Measurements from ENCODE around the gene NKX6-2.
"Not testable (repeated sequence)": the region's sequence is repeated elsewhere in the genome, so short reads cannot be mapped to it uniquely, and the experiment has no call there.

Gene NKX6-2

DNA sequence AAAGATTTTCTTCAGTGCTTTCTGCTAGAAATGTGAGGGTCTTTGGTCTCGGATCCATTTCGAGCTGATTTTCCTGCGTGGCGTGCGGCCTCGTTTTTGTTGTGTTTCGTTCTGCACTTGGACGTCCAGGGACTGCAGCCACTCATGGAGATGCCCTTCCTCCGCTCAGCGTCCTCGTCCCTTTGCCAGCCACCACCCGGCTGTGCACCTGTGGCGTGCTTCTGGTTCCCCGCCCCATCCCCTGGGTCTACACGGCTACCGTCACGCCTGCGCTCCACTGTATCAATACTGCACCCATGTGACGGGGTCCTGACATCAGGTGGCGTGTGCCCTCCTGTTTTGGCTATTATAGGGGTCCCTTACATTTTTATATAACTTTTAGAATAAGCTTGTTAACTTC, 42.7 kb upstream of the NKX6-2 start:
- TF ChIP-seq, protein P1, sequence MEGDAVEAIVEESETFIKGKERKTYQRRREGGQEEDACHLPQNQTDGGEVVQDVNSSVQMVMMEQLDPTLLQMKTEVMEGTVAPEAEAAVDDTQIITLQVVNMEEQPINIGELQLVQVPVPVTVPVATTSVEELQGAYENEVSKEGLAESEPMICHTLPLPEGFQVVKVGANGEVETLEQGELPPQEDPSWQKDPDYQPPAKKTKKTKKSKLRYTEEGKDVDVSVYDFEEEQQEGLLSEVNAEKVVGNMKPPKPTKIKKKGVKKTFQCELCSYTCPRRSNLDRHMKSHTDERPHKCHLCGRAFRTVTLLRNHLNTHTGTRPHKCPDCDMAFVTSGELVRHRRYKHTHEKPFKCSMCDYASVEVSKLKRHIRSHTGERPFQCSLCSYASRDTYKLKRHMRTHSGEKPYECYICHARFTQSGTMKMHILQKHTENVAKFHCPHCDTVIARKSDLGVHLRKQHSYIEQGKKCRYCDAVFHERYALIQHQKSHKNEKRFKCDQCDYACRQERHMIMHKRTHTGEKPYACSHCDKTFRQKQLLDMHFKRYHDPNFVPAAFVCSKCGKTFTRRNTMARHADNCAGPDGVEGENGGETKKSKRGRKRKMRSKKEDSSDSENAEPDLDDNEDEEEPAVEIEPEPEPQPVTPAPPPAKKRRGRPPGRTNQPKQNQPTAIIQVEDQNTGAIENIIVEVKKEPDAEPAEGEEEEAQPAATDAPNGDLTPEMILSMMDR (conservative IDR thresholded peaks at IDR 0.05; ENCODE audit: low read length), result no peak
- H3K4me3 ChIP-seq (ENCODE audit: low read length), result no peak overlapping the region

DNA sequence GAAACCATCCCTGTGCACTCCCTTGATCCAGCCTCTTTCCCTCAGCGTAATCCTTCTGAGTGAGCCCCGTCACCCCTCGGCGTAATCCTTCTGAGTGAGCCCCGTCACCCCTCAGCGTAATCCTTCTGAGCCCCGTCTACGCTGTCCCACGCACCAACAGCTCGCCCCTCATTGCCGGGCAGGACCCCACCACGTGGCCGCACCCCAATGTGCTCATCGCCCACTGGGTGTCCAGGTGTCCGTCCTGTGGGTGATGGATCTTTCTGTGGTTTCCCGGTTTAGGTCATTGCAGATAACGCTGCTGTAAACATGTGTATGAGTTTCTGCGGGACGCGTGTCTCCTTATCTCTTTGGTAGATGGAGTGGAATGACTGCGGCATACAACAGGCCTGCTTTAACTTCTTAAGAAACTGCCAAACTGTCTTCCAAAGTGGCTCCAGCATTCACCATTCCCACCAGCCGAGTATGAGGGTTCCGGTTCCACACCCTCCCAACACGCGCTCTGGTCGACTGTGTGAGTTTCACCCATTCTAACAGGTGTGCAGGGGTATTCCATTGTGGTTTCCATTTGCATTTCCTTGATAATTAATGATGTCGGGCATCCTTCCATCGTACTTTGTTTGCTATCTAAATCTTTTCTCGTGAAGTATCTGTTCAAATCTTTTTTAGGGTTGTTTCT, 42.1 kb upstream of the NKX6-2 start:
- no peak for DNase-seq (ENCODE audit: low read depth)
- TF ChIP-seq, protein P1 (conservative IDR thresholded peaks at IDR 0.05; ENCODE audit: low read length), result no peak
- no peak overlapping the region for H3K4me3 ChIP-seq (ENCODE audit: low read length)

More for the DNA sequence above, 42.7 kb upstream of the NKX6-2 start:
- no peak for DNase-seq (ENCODE audit: low read depth)

DNA sequence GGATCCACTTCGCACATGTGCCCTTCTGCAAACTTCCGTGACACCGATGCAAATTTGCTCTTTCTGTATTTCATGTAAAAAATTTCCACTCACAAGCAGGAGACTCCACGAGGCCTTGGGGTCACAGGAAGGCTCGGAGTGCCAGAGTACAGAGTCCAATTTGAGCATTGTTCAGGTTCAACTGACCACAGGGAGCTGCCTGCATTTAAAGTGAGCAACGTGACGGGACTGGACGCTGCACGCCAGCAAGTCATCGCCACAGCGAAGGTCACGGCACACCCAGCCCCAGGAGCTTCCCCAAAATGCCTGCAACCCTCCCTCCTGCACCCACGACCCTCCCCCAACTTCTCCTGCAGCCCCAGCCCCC, 41.5 kb upstream of the NKX6-2 start:
- H3K4me3 ChIP-seq (ENCODE audit: low read length), result no peak overlapping the region
- TF ChIP-seq, protein P1 (conservative IDR thresholded peaks at IDR 0.05; ENCODE audit: low read length), result no peak
- no peak for DNase-seq (ENCODE audit: low read depth)

DNA sequence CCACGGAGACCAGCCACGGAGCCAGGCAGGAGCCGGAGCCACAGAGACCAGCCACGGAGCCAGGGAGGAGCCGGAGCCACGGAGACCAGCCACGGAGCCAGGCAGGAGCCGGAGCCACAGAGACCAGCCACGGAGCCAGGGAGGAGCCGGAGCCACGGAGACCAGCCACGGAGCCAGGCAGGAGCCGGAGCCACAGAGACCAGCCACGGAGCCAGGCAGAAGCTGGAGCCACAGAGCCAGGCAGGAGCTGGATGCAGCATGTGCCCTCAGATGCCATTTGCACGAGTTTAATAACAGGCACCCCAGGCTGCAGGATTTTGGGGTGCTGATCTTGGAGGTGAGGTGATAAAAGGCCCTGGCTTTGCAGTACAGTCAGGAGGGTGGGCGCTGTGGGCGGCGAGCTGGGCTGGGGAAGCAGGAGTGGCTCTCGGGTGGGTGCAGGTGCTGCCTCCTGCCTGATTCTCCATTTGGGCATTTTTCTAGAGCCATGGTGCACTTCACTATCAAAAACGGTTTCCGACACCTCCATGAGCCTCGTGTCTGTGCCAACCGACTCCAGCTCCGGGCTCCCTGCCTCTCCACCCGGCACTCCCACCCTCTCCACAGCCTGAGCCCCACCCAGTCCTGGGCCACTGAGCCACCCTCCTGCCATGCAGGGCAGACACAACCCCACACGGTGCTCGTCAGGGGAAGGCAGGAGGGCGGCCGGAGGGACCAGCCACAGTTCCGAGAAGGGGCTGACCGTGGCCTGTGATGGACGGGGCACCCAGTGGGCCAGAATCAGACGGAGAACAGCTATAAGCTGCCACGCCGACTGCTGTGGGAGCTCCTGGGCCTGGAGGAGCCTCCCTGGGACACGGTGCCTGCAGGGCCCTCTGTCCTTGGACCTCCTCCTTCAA, 40.8 kb upstream of the NKX6-2 start:
- no peak overlapping the region for H3K4me3 ChIP-seq (ENCODE audit: low read length)
- DNase-seq (ENCODE audit: low read depth), result no peak
- TF ChIP-seq, protein P1 (conservative IDR thresholded peaks at IDR 0.05; ENCODE audit: low read length), result no peak

DNA sequence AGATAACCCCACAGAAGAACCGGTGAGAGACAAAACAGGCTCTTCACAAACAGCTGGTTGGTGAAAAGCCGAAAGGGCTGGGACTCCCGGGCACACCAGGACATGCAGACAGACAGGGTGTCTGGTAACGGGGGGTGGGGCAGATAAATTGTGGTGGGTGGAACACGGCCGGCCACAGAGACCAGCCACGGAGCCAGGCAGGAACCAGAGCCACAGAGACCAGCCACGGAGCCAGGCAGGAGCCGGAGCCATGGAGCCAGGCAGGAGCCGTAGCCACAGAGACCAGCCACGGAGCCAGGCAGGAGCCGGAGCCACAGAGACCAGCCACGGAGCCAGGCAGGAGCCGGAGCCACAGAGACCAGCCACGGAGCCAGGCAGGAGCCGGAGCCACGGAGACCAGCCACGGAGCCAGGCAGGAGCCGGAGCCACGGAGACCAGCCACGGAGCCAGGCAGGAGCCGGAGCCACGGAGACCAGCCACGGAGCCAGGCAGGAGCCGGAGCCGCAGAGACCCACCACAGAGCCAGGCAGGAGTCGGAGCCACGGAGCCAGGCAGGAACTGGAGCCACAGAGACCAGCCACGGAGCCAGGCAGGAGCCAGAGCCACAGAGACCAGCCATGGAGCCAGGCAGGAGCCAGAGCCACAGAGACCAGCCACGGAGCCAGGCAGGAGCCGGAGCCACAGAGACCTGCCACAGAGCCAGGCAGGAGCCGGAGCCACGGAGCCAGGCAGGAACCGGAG, 40.0 kb upstream of the NKX6-2 start:
- H3K4me3 ChIP-seq (ENCODE audit: low read length); DNase-seq (ENCODE audit: low read depth): not testable (repeated sequence)

DNA sequence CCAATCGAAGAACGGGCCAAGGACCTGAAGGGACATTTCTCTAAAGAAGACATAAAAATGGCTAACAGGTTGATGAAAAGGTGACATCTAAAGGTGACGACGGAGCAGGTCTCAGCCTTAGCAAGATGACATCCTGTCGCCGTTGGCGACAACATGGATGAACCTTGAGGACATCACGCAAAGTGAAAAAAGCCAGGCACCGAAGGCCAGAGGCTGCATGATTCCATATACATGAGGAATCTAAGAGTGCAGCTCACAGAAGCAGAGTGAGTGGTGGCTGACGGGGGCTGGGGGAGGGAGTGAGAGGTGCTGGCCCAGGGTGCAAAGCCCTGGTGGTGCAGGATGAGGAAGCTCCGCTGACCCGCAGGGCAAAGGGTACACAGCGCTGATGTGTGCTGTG, 34.1 kb upstream of the NKX6-2 start:
- TF ChIP-seq, protein P1 (conservative IDR thresholded peaks at IDR 0.05; ENCODE audit: low read length), result no peak
- no peak overlapping the region for H3K4me3 ChIP-seq (ENCODE audit: low read length)
- DNase-seq (ENCODE audit: low read depth), result no peak

DNA sequence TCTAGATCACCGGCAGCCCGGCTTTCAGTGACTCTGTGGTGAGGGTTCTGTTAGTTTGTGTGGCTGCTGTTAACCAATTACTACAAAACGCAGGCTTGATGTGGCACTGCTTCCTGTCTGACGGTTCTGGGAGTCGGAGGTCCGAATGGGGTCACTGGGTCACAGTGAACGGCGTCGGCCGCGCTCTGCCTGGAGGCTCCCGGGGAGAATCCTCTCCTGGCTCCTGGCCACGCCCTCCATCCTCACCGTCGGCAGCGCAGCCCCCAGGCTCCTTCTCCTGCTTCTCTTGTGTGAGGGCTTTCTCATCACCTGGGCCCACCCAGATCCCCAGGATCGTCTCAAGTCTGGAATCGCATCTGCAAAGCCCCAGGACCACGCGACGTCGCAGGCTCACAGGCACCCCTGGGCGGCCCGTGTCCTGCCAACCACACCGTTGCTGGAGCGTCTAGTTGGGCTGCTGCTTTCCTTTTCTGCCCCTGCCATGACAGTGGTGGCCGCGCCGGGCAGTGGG, 31.8 kb upstream of the NKX6-2 start:
- DNase-seq (ENCODE audit: low read depth), result no peak
- no peak overlapping the region for H3K4me3 ChIP-seq (ENCODE audit: low read length)
- TF ChIP-seq, protein P1 (conservative IDR thresholded peaks at IDR 0.05; ENCODE audit: low read length), result no peak

Data from AG10803 (cell line).